ENCODE data around the gene GP1BA.

GP1BA gene

DNA sequence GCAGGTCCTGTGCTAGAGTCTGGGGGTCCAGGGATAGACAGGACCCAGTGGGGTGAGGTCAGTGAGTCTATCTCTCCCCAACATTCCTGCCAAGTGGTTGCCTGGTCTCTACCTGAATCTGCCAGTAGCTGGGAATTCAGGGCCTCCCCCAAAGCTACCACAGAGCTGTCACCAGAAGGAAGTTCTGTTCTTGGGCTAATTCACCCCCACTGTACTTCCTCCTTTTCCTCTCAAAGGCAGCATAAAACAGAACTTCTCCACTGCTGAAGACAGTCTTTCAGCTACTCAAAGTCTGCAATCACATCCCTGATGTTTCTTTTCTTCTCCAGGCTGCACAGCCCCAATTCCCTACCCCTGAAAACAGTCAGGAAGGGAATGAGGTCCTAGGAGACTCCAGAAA is 46.6 kb downstream of the GP1BA start:
- H3K4me3 ChIP-seq (replicated peaks; ENCODE audit: low read depth, low read length), result no peak overlapping the region
- TF ChIP-seq, protein P1, sequence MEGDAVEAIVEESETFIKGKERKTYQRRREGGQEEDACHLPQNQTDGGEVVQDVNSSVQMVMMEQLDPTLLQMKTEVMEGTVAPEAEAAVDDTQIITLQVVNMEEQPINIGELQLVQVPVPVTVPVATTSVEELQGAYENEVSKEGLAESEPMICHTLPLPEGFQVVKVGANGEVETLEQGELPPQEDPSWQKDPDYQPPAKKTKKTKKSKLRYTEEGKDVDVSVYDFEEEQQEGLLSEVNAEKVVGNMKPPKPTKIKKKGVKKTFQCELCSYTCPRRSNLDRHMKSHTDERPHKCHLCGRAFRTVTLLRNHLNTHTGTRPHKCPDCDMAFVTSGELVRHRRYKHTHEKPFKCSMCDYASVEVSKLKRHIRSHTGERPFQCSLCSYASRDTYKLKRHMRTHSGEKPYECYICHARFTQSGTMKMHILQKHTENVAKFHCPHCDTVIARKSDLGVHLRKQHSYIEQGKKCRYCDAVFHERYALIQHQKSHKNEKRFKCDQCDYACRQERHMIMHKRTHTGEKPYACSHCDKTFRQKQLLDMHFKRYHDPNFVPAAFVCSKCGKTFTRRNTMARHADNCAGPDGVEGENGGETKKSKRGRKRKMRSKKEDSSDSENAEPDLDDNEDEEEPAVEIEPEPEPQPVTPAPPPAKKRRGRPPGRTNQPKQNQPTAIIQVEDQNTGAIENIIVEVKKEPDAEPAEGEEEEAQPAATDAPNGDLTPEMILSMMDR (IDR thresholded peaks at IDR 0.05; ENCODE audit: low read length, missing control alignments), result no peak
- no peak for DNase-seq (ENCODE audit: low read depth)

GRCh38 chr17:4980644-4981216 is 48.7 kb downstream of the GP1BA start:
- TF ChIP-seq, protein P1 (IDR thresholded peaks at IDR 0.05; ENCODE audit: low read length, missing control alignments), result peak; percentile 78
- no peak overlapping the region for H3K4me3 ChIP-seq (replicated peaks; ENCODE audit: low read depth, low read length)
- peak; percentile 71 for DNase-seq (ENCODE audit: low read depth)

DNA sequence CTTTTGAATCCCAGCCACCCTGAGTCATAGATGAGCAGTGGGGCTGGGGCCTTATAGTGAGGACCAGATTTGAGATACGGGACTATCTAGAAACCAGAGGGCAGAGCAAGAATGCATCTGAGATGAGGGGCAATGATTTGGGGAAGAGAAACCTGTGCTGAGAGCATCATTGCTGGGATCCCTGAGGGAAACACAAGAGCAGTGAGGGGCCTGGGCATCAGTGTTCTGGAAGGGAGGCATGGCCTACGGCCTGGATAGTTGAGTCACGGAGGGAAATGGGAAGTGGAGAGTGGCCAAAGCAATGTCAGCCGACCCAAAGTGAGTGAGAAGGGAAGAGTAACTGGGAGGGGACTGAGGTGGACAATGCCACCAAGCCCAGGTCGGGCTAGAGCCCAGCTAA is 50.2 kb downstream of the GP1BA start:
- no peak overlapping the region for H3K4me3 ChIP-seq (replicated peaks; ENCODE audit: low read depth, low read length)
- TF ChIP-seq, protein P1 (IDR thresholded peaks at IDR 0.05; ENCODE audit: low read length, missing control alignments), result no peak
- no peak for DNase-seq (ENCODE audit: low read depth)
